Measurements from ENCODE around the gene ATP2B2.

GRCh38 chr3:10294030-10294586, 211.3 kb downstream of the ATP2B2 start:
- no peak for TF ChIP-seq RAD21 (conservative IDR thresholded peaks at IDR 0.05 in 1 of 2, IDR thresholded peaks at IDR 0.05 in 1 of 2)
- TF ChIP-seq, protein P1, sequence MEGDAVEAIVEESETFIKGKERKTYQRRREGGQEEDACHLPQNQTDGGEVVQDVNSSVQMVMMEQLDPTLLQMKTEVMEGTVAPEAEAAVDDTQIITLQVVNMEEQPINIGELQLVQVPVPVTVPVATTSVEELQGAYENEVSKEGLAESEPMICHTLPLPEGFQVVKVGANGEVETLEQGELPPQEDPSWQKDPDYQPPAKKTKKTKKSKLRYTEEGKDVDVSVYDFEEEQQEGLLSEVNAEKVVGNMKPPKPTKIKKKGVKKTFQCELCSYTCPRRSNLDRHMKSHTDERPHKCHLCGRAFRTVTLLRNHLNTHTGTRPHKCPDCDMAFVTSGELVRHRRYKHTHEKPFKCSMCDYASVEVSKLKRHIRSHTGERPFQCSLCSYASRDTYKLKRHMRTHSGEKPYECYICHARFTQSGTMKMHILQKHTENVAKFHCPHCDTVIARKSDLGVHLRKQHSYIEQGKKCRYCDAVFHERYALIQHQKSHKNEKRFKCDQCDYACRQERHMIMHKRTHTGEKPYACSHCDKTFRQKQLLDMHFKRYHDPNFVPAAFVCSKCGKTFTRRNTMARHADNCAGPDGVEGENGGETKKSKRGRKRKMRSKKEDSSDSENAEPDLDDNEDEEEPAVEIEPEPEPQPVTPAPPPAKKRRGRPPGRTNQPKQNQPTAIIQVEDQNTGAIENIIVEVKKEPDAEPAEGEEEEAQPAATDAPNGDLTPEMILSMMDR (IDR thresholded peaks at IDR 0.05) = no peak
- TF ChIP-seq POLR2A (IDR thresholded peaks at IDR 0.05; ENCODE audit: low read length) = no peak
